OCI-LY3 (cell line): ENCODE results near the gene UBE2N.

ENCODE experiments used
- CTCF ChIP-seq: fragments of 200-600, 300-600 bp; sonication (generic); IDR thresholded peaks from 2 replicates; pipeline ENCODE4 v1.5.1; 2014; ENCODE audit warnings: antibody characterized with exemption, low read length, low read depth
- EZH2phosphoT487 ChIP-seq: fragments of 200-600 bp; shearing (Covaris generic); IDR thresholded peaks from 2 replicates; pipeline ENCODE4 v1.6.1; 2018; ENCODE audit warnings: antibody characterized with exemption, mixed run types, low read depth

- no peak for TF ChIP-seq CTCF
- TF ChIP-seq EZH2phosphoT487, result no peak
These were observed 7.5 kb upstream of the UBE2N start for GRCh38 chr12:93449277-93449676.
